SW 1271 (cell line): ENCODE measurements around the gene OR51L1.
"Not testable (repeated sequence)": the region's sequence is repeated elsewhere in the genome, so short reads cannot be mapped to it uniquely, and the experiment has no call there.

Experiments used
- DNase-seq, 2 experiments: peaks; one replicate each; lab custom pipeline; 2025; lab: John Stamatoyannopoulos, UW

The OR51L1 gene, protein sequence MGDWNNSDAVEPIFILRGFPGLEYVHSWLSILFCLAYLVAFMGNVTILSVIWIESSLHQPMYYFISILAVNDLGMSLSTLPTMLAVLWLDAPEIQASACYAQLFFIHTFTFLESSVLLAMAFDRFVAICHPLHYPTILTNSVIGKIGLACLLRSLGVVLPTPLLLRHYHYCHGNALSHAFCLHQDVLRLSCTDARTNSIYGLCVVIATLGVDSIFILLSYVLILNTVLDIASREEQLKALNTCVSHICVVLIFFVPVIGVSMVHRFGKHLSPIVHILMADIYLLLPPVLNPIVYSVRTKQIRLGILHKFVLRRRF

DNA sequence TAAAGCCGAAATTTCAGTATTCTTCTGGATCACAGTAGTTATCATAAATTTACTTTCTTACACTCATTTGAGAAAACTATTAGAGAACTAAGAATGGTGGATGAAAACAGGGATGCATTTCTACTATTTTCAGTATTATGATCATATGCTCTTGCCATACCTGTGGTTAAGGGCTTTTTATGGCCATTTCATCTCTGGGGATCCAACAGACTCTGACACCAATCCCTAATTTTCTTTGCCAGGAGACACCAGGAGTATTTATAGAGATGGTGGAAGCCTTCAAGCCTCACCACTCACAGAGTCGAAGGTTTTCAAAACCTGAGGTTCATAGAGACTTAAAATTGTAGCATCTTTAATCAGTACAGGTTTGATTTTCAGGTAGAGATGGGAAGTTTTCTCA lies at the start of gene OR51L1:
Gene OR51L1 (plus strand): TSS at position 301 of the 400 bp plus-strand sequence. CDS start 4,132 bp downstream, outside the sequence.
- no peak for DNase-seq

DNA sequence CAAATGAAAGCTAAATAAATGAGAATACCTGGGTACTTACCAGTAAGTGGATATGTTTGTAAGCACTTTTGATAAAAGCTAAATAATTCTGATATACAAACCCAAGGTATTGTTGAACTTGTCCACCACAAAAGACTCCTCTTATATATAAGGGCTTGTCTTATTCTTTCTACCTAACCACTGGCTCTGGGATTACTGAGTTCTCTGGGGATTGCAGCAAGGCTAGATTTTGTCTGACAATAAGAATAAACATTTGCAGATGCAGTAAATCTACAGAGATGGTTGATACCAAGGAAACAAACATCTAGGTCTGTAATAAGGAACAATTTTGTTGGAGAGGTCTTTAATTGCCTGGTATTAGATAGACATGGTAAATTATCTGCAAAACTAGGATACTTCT lies 47.1 kb upstream of the OR51L1 start, which contains the start of gene OR51A4:
Gene OR51A4 (minus strand): TSS at position 101 of the 400 bp plus-strand sequence. CDS start 505 bp downstream, outside the sequence.
- no peak for DNase-seq

DNA sequence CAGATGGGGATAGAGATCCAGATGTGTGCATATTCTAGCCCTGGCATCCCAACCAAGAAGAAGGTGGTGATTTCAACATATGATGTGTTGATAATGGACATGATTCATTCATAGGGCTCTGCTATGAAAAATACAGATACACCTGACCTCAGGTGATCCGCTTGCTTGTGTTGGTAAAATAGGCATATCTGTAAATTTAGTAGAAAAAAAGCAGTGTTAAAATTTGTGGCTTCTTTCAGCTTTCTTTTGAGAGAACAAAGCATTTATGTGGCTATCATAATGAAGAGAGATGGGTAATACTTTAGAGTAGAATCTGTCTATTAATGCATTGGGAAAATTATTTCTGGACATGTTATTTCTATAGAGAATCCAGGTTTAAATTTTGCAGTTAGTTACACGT lies 39.0 kb upstream of the OR51L1 start, which contains the start of gene OR51A2:
Gene OR51A2 (minus strand): TSS at position 101 of the 400 bp plus-strand sequence. CDS start 0 bp downstream, at position 101.
- not testable (repeated sequence) for DNase-seq

DNA sequence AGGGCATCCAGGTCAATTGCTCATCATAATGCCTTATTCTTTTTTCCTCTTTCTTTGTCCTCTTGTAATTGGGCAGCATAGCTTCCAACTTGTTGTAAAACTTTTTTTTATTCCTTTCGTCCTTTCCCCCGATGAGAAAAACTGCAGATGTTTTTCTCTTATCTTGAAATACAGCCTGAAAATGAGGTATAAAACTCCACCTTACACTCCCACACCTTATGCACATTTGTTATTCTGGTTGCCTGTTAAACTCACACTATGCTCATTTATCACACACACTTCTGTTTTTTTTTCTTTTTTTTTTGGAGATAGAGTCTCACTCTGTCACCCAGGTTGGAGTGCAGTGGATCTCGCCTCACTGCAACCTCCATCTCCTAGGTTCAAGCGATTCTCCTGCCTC lies 37.3 kb upstream of the OR51L1 start:
- DNase-seq, result no peak

DNA sequence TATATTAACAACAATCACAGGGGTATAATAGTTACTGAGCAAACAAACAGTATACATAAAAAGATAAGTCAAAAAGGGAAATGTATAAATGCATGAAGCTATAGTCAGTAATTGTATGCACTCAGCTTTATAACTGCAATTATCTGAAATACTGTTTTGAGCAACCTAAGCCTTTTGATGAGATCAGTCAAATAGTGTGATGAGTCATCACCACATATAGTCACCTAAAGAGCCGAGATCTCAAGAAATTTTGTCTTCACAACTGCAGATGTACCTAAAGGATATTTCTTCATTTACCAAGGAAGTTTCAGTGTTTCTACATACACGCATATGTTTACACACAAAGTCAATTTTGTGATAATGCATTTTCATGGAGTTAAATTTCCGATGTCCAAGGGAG lies 33.8 kb upstream of the OR51L1 start:
- DNase-seq, result no peak

DNA sequence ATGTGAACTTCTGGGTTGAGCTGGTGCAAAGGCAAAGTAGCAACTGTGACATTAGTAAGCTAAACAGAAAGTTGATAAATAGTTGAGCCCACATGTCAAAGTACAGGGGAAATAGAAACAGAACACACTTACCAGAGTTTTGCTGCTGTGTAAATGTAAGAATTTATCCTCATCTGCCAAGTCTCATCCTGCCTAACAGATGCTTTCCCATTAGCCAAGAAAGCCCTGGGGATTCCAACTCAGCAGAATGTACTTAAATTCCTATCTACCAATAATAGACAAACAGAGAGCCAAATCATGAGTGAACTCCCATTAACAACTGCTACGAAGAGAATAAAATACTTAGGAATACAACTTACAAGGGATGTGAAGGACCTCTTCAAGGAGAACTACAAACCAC lies 31.8 kb upstream of the OR51L1 start:
- DNase-seq, result no peak

DNA sequence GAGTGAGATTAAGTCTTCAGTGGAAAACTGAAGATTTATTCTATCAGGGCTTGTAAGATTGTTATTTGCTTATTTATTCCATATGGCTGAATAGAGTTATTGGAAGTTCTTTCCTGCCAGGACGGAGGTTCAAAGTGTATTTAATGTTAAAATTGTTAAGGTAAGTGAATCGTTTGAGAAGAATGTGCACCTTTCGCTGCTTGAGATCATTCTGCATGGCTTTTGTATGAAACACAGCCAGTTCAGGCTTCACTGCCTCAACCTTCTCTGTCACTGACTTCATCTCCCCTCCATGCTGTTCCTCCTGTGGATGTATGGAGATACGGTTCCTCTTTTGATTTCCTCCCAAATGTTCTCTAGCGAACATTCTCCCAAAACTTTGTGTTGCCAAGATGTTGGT lies 19.2 kb upstream of the OR51L1 start:
- DNase-seq, result no peak

DNA sequence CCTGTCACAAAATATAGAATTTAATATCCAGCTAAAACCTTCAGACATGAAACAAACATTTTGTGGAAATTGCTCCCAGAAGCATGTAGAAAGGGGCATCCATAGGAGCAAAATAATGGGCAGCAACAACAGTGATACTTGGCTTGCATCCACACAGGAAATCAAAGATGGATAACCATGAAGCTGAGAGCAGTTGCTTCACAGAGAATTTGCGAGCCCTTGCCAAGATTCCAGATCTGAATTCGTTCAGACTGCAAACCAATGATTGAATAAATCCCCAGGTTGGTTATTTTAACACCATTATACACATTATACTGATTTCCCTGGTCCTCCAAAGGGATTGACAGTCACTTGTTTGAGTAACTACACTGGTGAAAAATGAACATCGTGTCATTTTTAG lies 15.6 kb upstream of the OR51L1 start:
- DNase-seq, result no peak

DNA sequence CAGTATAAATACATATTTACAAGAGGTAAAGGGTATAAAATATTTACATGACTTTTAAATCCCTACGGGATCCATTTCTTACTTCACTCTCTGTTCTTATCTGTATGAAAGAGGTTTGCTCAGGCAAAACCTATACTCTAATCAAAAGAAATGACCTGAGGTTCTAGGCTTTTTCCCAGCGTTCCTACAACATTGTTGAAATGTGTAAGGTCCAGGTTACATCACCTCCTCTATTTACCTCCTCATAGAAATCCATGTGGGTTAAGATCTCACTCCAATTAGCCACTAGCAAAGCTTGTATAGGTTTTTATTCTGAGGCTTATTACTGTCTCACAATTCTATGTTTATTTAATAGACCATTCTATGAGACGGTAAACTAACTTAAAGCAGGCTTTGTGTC lies 12.0 kb upstream of the OR51L1 start:
- no peak for DNase-seq

DNA sequence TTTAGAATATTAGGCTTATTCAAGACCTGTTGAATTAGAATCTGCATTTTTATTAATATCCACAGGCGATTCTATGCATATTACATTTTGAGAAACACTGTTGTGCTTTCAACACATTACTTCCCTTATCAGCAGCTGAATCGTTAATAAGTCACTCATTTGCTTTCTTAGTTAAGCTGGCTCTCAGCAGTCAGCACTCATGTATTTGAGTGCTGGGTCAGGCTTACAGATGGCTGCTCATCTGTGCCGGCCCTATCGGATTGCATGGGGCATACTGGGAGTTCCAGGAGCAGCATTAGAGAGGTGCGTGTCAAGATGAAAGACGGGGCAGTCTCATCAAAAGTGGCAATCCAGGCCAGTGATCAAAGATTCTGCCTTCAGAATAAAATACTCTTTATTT lies 10.8 kb upstream of the OR51L1 start:
- DNase-seq, result no peak

DNA sequence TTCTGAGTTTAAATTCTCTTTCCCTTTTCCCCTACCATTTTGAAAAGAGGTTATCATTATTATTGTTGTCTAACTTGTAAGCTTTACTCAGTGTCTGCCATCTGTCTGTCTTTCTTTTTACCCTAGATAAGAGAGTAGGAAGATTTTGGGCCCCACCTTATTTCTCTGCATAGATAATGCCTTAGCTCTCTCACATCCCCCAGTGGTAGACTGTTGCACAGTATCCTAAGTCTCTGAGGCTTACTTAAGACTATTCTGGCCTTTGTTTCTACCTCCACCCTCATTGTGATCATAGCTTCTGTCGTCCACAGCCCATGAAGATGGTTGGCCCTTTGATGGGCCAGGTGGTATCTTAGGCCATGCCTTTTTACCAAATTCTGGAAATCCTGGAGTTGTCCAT lies 3.6 kb upstream of the OR51L1 start:
- no peak for DNase-seq

DNA sequence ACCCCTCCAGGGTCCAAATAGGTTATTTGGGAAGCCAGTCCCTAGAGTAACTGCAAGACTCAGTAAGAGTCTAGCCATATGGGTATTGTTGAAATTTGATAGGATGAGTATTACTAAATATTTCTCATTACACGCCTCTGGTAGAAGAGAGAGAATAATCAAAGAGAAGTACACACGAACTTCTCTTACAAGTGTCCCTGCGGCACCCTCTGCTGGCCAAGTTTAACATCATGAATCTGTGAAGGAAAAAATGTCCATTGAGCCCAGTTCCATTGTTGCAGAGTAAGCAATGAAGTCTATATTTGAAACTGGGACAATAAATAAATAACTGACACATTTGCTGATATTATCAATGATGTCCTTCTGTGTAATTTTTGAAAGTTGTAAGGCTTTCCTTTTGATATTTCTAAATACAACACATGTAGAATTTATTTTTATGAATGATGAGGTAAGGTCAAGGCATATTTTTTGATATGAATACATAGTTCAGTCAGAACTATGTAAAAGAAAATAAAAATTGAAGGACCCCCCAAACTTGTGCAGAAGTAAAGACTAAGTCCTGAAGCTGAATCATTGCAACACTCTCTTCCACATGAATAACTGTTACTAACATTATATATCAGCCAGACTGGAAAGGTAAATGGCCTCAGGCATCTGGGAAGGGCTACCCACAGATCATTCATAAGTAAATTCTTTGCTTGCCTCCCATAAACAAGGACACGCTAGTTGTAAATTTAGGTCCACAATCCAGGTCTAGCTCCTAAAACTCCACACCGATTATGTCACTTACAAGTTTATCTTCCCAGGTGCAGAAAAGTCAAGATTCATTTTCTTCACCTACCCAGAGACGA lies 10.0 kb downstream of the OR51L1 start:
- DNase-seq, result peak in 1 of 2 experiments; percentile 42

DNA sequence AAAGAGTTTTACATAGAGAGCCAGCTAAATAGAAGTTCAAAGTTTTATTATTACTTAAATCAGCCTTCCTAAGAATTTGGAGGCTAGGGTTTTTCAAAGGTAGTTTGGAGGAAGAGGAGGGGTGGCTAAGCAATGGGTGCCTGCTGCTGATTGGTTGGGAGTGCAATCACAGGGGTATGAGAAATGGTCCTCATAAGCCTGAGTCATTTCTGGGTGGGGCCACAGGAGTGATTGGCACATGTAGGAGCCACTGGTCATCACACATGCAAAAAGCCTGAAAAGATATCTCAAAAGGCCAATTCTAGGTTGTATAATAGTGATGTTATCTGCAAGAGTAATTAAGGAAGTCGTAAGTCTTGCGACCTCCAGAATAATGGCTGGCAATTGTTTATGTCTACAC lies 12.9 kb downstream of the OR51L1 start:
- DNase-seq, result no peak

DNA sequence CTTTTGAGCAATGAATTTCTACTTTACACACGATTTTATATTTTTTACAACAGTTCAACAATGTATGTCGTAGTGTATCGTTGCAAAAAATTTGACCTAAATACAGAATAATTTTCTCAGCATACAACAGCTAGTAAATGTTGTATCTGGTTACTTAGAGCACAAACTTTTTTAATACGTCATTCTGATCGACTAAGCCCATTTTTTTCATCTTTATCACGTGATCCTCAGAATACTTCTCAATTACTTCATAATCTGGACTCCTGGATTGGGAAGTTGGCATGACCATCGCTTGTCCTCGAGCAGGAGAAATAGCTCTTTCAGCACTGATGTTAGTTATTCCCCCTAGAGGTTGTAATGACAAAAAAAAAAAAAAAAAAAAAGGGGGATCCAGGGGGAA lies 16.6 kb downstream of the OR51L1 start:
- no peak for DNase-seq

DNA sequence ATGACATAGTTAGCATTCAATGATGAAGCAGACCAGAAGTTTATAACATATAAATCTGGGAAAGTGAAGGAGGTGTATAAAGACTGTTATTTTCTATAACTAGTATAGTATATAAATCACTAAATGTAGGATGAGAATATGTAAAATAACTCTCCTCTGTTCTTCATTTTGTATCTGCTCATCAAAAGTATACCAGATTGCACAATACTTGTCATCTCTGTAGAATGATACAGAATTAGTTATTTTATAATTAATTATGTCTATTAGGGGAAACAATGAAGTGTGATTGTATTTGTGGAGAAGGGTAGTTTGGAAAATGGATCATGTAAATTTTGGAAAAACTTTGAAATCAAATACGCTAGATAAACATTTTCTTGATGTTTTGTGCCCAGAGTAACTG lies 18.4 kb downstream of the OR51L1 start:
- DNase-seq, result no peak

DNA sequence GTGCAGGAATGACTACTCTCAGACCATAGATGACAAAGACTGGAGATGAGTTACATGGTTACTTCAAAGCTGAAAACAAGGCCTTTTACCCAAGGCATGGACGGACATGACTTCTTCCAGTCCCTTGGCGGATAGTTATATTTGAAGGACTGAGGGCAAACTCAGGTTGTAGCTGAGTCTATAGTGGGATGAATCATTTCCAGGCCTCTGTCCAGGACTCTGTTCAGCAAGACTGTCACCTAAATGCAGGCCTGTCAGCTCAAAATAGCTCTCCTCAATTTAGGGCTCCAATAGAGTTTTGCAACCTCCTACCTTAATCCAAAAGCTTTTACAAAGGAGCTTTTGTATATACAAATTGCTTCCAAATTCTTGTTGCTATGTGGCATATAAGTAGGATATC lies 27.3 kb downstream of the OR51L1 start:
- no peak for DNase-seq

DNA sequence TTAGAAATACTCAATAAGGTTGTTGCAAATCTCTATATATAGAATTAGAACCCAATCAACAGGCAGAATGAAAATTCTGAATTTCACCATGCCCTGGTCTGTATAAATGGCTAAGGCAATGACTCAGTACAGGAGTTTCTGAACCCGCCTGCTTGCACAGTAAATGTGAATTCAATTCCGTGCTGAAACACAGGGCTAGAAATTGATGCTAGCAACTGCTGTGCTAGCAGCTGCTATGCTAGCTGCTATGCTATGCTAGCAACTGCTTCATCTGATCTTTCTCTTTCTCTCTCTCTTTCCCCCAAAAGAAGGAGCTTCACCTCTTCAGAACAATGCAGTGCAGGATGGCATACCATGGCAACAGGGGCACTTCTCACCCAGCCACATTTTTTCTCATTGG lies 42.0 kb downstream of the OR51L1 start:
- no peak for DNase-seq

DNA sequence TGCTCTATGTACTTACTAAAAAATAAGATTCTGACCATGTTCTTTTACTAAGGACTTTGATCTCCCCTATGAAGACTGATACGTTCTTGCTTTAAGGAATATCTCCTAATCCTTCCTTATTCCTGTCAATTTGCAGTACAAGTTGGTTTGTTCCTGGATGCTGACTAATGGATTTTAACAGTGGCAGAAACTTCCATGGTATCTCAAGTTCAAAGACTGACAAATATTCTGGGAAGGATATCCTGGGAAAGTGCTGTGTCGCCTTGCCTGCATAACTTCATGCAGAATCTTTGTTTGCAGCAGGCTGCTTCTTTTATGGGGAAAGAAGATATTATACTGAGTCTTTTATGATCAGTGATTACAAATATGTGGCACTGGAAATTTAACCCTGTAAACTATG lies 43.3 kb downstream of the OR51L1 start:
- DNase-seq, result no peak

DNA sequence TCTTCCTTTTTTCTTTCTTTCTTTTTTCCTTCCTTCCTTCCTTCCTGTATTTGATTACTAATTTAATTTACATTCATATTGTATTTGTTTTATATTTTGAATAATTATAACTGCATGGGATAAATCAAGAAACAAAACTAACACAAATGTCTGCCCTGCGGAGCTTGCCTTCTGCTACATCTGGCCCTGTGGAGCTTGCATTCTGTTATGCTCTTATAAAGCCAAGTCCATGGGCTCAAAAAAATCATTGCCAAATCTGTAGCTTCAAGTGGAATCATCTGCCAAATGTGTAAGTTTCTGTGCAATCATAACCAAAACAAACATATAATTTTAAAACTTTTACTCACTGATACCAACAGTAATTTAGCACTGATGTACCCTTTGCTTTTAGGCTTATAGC lies 43.7 kb downstream of the OR51L1 start:
- no peak for DNase-seq

DNA sequence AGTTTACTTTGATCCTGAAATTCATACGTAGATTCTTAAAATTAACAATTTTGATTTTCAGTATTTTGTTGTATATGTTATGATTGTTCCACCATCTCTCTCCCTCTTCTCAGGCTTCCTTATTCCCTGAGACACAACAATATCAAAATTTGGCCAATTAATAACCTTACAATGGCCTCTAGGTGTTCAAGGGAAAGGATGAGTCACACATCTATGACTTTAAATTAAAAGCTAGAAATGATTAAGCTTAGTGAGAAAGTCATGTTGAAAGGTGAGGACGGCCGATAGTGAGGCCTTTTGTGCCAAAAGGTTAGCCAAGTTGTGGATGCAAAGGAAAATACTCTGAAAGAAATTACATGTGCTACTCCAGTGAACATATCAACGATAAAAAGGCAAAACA lies 46.2 kb downstream of the OR51L1 start:
- DNase-seq, result no peak

DNA sequence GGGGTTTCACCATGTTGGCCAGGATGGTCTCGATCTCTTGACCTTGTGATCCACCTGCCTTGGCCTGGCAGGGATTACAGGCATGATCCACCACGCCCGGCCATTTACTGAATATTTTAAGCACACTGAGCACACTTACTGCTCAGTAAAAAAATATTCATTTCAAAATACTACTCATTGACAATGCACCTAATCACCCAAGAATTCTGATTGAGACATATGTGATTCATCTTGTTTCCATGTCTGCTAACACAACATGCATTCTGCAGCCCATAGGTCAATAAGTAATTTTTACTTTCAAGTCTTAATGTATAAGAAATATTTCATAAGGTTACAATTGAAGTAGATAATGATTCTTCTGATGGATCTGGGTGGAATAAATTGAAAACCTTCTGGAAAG lies 47.4 kb downstream of the OR51L1 start:
- no peak for DNase-seq

DNA sequence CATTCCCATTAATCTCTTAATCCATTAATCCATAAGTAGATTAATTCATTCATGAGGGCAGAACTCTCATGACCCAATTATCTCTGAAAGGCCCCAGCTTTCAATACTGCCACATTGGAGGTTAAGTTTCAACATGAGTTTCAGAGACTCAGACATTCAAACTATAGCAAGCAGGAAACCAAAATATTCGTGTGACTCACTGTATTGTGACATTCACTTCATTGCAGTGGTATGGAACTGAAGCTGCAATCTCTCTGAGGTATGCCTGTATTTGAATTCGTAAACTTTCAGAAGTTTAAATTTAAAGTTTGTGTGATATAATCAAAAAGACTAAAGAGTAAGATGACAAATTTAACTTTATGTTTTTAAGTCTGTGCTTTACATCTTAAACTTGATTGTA lies 48.7 kb downstream of the OR51L1 start:
- peak in 1 of 2 experiments; percentile 7 for DNase-seq

DNA sequence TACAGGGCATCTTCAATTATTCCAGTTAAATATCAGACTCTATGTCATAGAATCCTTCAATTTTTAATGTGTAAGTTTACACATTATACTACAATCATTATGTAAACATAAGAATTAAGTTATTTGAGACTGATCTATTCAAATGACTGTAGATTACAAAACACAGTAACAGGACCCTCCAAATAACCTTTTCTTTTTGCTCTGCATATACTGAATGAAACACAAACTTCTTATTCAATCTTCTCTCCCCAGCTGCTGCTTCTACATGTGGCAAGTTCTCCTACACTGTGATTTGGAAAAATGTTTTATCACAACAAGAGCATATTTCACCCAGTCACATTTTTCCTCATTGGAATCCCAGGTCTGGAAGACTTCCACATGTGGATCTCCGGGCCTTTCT lies 51.6 kb downstream of the OR51L1 start, which contains the start of gene OR52J3:
Gene OR52J3 (plus strand): TSS at position 301 of the 400 bp plus-strand sequence. CDS start 0 bp downstream, at position 301.
- no peak for DNase-seq
